HepG2 (cell line): Measurements from ENCODE around the gene JPH4. TPM values are rescaled to one million over a fixed set of nuclear protein-coding genes. Genes with fewer than 3 reads are reported as not detected.

Experiments
- ATF2 ChIP-seq: sonication (generic); formaldehyde crosslinking; IDR thresholded peaks from 2 replicates; pipeline ENCODE4 v1.4.0; 2020; ENCODE audit warnings: missing genetic modification reagents
- FOXM1 ChIP-seq: sonication (generic); formaldehyde crosslinking; IDR thresholded peaks from 2 replicates; pipeline ENCODE4 v1.5.0; 2020; ENCODE audit warnings: missing genetic modification reagents
- RFXAP ChIP-seq: sonication (generic); formaldehyde crosslinking; IDR thresholded peaks from 2 replicates; pipeline ENCODE4 v1.4.0; 2020; ENCODE audit warnings: missing genetic modification reagents, borderline replicate concordance
- ZNF337 ChIP-seq: sonication (generic); formaldehyde crosslinking; IDR thresholded peaks from 2 replicates; pipeline ENCODE4 v1.5.1; 2020; ENCODE audit warnings: missing genetic modification reagents, low read depth, mild to moderate bottlenecking, borderline replicate concordance
- ZNF749 ChIP-seq: sonication (generic); formaldehyde crosslinking; IDR thresholded peaks from 2 replicates; pipeline ENCODE4 v1.8.0; 2022; ENCODE audit warnings: mild to moderate bottlenecking, missing genetic modification reagents, moderate library complexity, borderline replicate concordance
- polyA plus RNA-seq, 8 experiments: library from polyadenylated mRNA; depleted of rRNA in 3 of 8; stranded (reverse) in 7 of 8; unstranded in 1 of 8; fragments of >200 nt; fragmentation: Illumina TruSeq in 4 of 8; extraction: Trizol in 4 of 8; gene quantifications; 2 replicates each; pipeline versions ENCODE4 v1.2.1 to v1.2.3, GENCODE V29; 2011 to 2016; ENCODE audit warnings: low read depth in 4 of 8, missing spikeins in 1 of 8, mixed read lengths in 1 of 8; ENCODE audit not compliant: insufficient read depth in 1 of 8
- total RNA-seq, 5 experiments: library from RNA; depleted of rRNA; stranded (reverse); fragments of >200 nt; fragmentation: Illumina TruSeq; extraction: Trizol; gene quantifications; 2 replicates each; pipeline ENCODE4 v1.2.3, GENCODE V29; 2016; ENCODE audit warnings: low read depth in 1 of 5
- TF ChIP-seq, protein P1 (sequence below): IDR thresholded peaks from 2 replicates; pipeline ENCODE4 v1.6.1; 2016; ENCODE audit warnings: missing compliant biosample characterization, missing genetic modification reagents, borderline replicate concordance
- TF ChIP-seq, protein P2 (sequence below): sonication (generic); formaldehyde crosslinking; IDR thresholded peaks from 2 replicates; pipeline ENCODE4 v1.4.0; 2020; ENCODE audit warnings: missing genetic modification reagents, mild to moderate bottlenecking, borderline replicate concordance

Gene JPH4
- total and polyA plus RNA-seq, 2 of the 13 experiments (the other 11 are each of a cell fraction or from before 2014, with no cell fraction given): 0.08 to 0.22 TPM

DNA sequence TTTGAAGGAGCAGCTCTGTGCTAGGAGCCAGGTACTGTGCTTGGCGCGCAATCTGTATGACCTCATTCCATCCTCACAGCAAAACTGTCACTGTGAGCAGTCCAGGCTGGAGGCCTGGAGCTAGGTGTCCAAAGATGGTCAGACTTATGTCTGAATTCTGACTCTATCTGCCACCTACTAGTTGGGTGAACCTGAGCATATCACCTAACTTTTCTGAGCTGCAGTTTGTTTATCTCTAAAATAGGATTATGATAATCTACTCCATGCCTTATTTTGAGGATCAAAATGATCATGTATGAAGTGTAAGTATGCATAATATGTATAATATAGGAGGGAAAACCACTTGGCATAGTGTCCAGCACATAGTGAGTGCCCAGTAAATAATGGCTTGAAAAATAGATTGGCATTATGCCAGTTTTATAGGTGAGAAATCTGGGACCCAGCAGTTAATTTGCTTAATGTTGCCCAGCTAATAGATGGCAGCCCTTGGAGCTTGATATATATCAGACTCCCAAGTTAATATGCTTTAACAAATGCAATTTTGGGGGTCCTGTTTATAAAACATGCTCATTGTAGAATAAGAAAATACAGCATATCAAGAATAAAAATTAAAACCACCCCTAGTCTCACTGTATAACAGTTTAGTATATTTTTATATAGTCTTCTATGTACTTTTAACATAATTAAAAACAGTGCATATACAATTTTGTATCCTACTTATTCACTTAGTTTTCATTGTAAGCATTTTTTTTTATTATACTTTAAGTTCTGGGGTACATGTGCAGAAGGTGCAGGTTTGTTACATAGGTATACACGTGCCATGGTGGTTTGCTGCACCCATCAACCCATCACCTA, 4.5 kb upstream of the JPH4 start (continued):
- 0 out of 2 replicates have a peak, but pooled peaks have one; percentile 48 for TF ChIP-seq RFXAP (CRISPR knock-in tag)
- peak; percentile 25; the same call in 1 of the 2 replicates for TF ChIP-seq ATF2 (CRISPR knock-in tag)
- 0 out of 2 replicates have a peak, but pooled peaks have one; percentile 17 for TF ChIP-seq ZNF337
- no peak for TF ChIP-seq ZNF749 (CRISPR knock-in tag)
- TF ChIP-seq FOXM1 (CRISPR knock-in tag): no peak
- TF ChIP-seq, protein P1, sequence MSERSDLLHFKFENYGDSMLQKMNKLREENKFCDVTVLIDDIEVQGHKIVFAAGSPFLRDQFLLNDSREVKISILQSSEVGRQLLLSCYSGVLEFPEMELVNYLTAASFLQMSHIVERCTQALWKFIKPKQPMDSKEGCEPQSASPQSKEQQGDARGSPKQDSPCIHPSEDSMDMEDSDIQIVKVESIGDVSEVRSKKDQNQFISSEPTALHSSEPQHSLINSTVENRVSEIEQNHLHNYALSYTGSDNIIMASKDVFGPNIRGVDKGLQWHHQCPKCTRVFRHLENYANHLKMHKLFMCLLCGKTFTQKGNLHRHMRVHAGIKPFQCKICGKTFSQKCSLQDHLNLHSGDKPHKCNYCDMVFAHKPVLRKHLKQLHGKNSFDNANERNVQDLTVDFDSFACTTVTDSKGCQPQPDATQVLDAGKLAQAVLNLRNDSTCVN (CRISPR knock-in tag): no peak
- TF ChIP-seq, protein P2, sequence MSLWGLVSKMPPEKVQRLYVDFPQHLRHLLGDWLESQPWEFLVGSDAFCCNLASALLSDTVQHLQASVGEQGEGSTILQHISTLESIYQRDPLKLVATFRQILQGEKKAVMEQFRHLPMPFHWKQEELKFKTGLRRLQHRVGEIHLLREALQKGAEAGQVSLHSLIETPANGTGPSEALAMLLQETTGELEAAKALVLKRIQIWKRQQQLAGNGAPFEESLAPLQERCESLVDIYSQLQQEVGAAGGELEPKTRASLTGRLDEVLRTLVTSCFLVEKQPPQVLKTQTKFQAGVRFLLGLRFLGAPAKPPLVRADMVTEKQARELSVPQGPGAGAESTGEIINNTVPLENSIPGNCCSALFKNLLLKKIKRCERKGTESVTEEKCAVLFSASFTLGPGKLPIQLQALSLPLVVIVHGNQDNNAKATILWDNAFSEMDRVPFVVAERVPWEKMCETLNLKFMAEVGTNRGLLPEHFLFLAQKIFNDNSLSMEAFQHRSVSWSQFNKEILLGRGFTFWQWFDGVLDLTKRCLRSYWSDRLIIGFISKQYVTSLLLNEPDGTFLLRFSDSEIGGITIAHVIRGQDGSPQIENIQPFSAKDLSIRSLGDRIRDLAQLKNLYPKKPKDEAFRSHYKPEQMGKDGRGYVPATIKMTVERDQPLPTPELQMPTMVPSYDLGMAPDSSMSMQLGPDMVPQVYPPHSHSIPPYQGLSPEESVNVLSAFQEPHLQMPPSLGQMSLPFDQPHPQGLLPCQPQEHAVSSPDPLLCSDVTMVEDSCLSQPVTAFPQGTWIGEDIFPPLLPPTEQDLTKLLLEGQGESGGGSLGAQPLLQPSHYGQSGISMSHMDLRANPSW (CRISPR knock-in tag): no peak
